H9 (cell line): ENCODE results near the gene ZBTB43. TPM values are rescaled to one million over a fixed set of nuclear protein-coding genes. Genes with fewer than 3 reads are reported as not detected.

Source experiments
- DNase-seq: peaks from one replicate; pipeline ENCODE4 v3.0.0-alpha.2; 2017
- H2AFZ ChIP-seq: one replicate; pipeline ENCODE4 v1.6.1; 2013; ENCODE audit warnings: mild to moderate bottlenecking, low read length, control low read depth, moderate library complexity
- H2AK5ac ChIP-seq: 2 replicates; pipeline ENCODE4 v1.6.1; 2013; ENCODE audit warnings: low read length, control low read depth, mixed read lengths; ENCODE audit not compliant: insufficient read length
- H2BK120ac ChIP-seq: one replicate; pipeline ENCODE4 v1.6.1; 2013; ENCODE audit warnings: low read depth, mild to moderate bottlenecking, low read length, control low read depth, inconsistent platforms; ENCODE audit not compliant: poor library complexity, severe bottlenecking
- H2BK12ac ChIP-seq: 2 replicates; pipeline ENCODE4 v1.6.1; 2013; ENCODE audit warnings: low read length, control low read depth, mixed read lengths, low read depth; ENCODE audit not compliant: insufficient read length
- H2BK15ac ChIP-seq: 2 replicates; pipeline ENCODE4 v1.6.1; 2013; ENCODE audit warnings: low read depth, low read length, control low read depth
- H2BK20ac ChIP-seq: one replicate; pipeline ENCODE4 v1.6.1; 2013; ENCODE audit warnings: low read depth, mild to moderate bottlenecking, low read length, control low read depth, inconsistent platforms; ENCODE audit not compliant: poor library complexity, severe bottlenecking
- H2BK5ac ChIP-seq: 2 replicates; pipeline ENCODE4 v1.6.1; 2013; ENCODE audit warnings: low read length, control low read depth, mixed read lengths; ENCODE audit not compliant: insufficient read length
- H3K14ac ChIP-seq: 2 replicates; pipeline ENCODE4 v1.6.1; 2013; ENCODE audit warnings: low read length, control low read depth; ENCODE audit not compliant: insufficient read depth
- H3K18ac ChIP-seq: 2 replicates; pipeline ENCODE4 v1.6.1; 2013; ENCODE audit warnings: low read depth, mild to moderate bottlenecking, mixed read lengths, low read length, control low read depth; ENCODE audit not compliant: insufficient read length
- H3K23ac ChIP-seq: 2 replicates; pipeline ENCODE4 v1.6.1; 2013; ENCODE audit warnings: low read length, control low read depth, mixed read lengths, low read depth; ENCODE audit not compliant: insufficient read length
- H3K23me2 ChIP-seq: 2 replicates; pipeline ENCODE4 v1.6.1; 2013; ENCODE audit warnings: low read depth, mild to moderate bottlenecking, mixed read lengths, low read length, control low read depth; ENCODE audit not compliant: insufficient read length, poor library complexity, severe bottlenecking
- H3K27ac ChIP-seq: 2 replicates; pipeline ENCODE4 v1.5.1; 2013; ENCODE audit warnings: low read length, control low read depth, mixed read lengths, low read depth; ENCODE audit not compliant: insufficient read length
- H3K27me3 ChIP-seq: 2 replicates; pipeline ENCODE4 v1.6.1; 2013; ENCODE audit warnings: low read length, control low read depth, inconsistent platforms; ENCODE audit not compliant: insufficient read depth
- H3K4ac ChIP-seq: 2 replicates; pipeline ENCODE4 v1.6.1; 2013; ENCODE audit warnings: low read depth, mild to moderate bottlenecking, control low read depth, inconsistent platforms, low read length, moderate library complexity
- H3K4me1 ChIP-seq: 2 replicates; pipeline ENCODE4 v1.6.1; 2013; ENCODE audit warnings: low read length, control low read depth, inconsistent platforms; ENCODE audit not compliant: insufficient read depth
- H3K4me2 ChIP-seq: 2 replicates; pipeline ENCODE4 v1.6.1; 2013; ENCODE audit warnings: low read length, control low read depth, mixed read lengths; ENCODE audit not compliant: insufficient read length, insufficient read depth
- H3K56ac ChIP-seq: 2 replicates; pipeline ENCODE4 v1.6.1; 2013; ENCODE audit warnings: low read depth, mild to moderate bottlenecking, mixed read lengths, low read length, control low read depth; ENCODE audit not compliant: insufficient read length
- H3K79me1 ChIP-seq: 2 replicates; pipeline ENCODE4 v1.6.1; 2013; ENCODE audit warnings: low read depth, mild to moderate bottlenecking, moderate library complexity, low read length, control low read depth, inconsistent platforms; ENCODE audit not compliant: insufficient read depth, poor library complexity, severe bottlenecking
- H3K79me2 ChIP-seq: 2 replicates; pipeline ENCODE4 v1.6.1; 2013; ENCODE audit warnings: low read length, control low read depth, inconsistent platforms; ENCODE audit not compliant: insufficient read depth
- H3K9ac ChIP-seq: 2 replicates; pipeline ENCODE4 v1.6.1; 2013; ENCODE audit warnings: low read length, control low read depth, mixed read lengths; ENCODE audit not compliant: insufficient read length; ENCODE audit errors: extremely low read depth
- H3K9me3 ChIP-seq: one replicate; pipeline ENCODE4 v1.6.1; 2013; ENCODE audit warnings: low read depth, low read length, inconsistent platforms; ENCODE audit not compliant: control insufficient read depth
- H3T11ph ChIP-seq: one replicate; pipeline ENCODE4 v1.6.1; 2013; ENCODE audit warnings: mild to moderate bottlenecking, low read length, control low read depth, inconsistent platforms
- H4K20me1 ChIP-seq: one replicate; pipeline ENCODE4 v1.6.1; 2013; ENCODE audit not compliant: control insufficient read depth, insufficient read length, insufficient read depth
- H4K5ac ChIP-seq: 2 replicates; pipeline ENCODE4 v1.6.1; 2013; ENCODE audit warnings: low read depth, mild to moderate bottlenecking, mixed read lengths, low read length, control low read depth; ENCODE audit not compliant: insufficient read length
- H4K8ac ChIP-seq: replicated peaks from 2 replicates; pipeline ENCODE4 v1.6.1; 2013; ENCODE audit warnings: low read length, control low read depth, mixed read lengths, low read depth; ENCODE audit not compliant: insufficient read length
- H4K91ac ChIP-seq: 2 replicates; pipeline ENCODE4 v1.6.1; 2013; ENCODE audit warnings: low read depth, mild to moderate bottlenecking, moderate library complexity, mixed read lengths, low read length, control low read depth; ENCODE audit not compliant: insufficient read length
- H3K27ac Mint-ChIP-seq, 3 experiments: 2 replicates in 2 of 3; 3 replicates in 1 of 3; pipeline ENCODE4 v1.8.0; 2020 to 2021; ENCODE audit warnings: mixed read lengths in 3 of 3, mild to moderate bottlenecking in 1 of 3, moderate library complexity in 1 of 3
- H3K27me3 Mint-ChIP-seq: 2 replicates; pipeline ENCODE4 v1.8.0; 2021; ENCODE audit warnings: low read depth, mild to moderate bottlenecking, moderate library complexity, mixed read lengths
- H3K36me3 Mint-ChIP-seq, 3 experiments: 2 replicates in 2 of 3; 3 replicates in 1 of 3; pipeline ENCODE4 v1.8.0; 2020 to 2021; ENCODE audit warnings: low read depth in 3 of 3, mixed read lengths in 3 of 3; ENCODE audit not compliant: insufficient read depth in 1 of 3
- H3K4me1 Mint-ChIP-seq, 2 experiments: 2 replicates each; pipeline ENCODE4 v1.8.0; 2020; ENCODE audit warnings: mixed read lengths in 2 of 2
- H3K4me3 Mint-ChIP-seq, 2 experiments: 2 replicates in 1 of 2; 3 replicates in 1 of 2; pipeline ENCODE4 v1.8.0; 2020 to 2021; ENCODE audit warnings: mild to moderate bottlenecking in 2 of 2, mixed read lengths in 2 of 2, moderate library complexity in 1 of 2
- H3K9me3 Mint-ChIP-seq, 2 experiments: 2 replicates in 1 of 2; 3 replicates in 1 of 2; pipeline ENCODE4 v1.8.0; 2020; ENCODE audit warnings: mild to moderate bottlenecking in 2 of 2, mixed read lengths in 2 of 2, moderate library complexity in 1 of 2
- WGBS: extraction: QIAGEN DNeasy Blood & Tissue Kit; methylation state at CpG from one replicate; pipeline ENCODE4 v1.1.7; 2013; ENCODE audit warnings: missing lambda C conversion rate, low lambda C conversion rate, mixed read lengths; ENCODE audit not compliant: insufficient read length; ENCODE audit errors: extremely low coverage; 5-methylcytosine and 5-hydroxymethylcytosine counted together
- total RNA-seq: library from RNA; stranded (reverse); gene quantifications from 2 replicates; pipeline ENCODE4 v1.2.1, GENCODE V29; 2021
- TF ChIP-seq, protein P1 (sequence below): fragments of 200-600 bp; sonication (generic); conservative IDR thresholded peaks from 3 replicates; pipeline ENCODE4 v1.8.0; 2021; ENCODE audit warnings: antibody characterized with exemption, mild to moderate bottlenecking

Gene ZBTB43
- total RNA-seq, 1 experiment from 2014 or later, result 15.7 TPM

DNA sequence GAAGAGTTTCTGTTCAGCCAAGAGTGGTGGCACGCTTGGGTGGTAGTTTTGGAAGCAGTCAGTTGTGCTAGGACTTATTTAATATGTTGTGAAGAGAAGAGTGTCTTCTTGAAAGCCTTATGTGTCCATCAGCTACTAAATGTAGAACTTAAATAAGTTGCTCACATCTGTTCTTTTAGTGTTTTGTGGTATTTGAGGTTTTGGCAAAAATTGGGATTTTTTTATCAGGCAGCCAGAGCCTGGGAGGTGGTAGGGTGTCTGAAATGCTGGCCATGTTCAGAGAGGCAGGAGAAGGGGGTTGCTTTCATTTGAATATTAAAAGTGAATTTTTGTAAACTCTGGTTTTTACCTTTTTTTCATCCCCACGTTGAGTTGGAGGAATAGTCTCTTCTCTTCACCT, 31.4 kb downstream of the ZBTB43 start:
- Histone ChIP-seq H3K18ac (no peak overlapping the region), H2AK5ac (no peak overlapping the region), H3K4ac (no peak overlapping the region), H3K23ac (no peak overlapping the region), H2BK12ac (no peak overlapping the region), H3K79me2 (no peaks in the 10 kb centered on the region), H2BK15ac (no peak overlapping the region), H3T11ph (no peak overlapping the region), H3K23me2 (no peaks in the 10 kb centered on the region), H4K91ac (no peak overlapping the region), H4K8ac (no peak overlapping the region), H3K27ac (no peak overlapping the region), H2BK120ac (no peak overlapping the region), H3K79me1 (no peaks in the 10 kb centered on the region), H3K4me2 (no peak overlapping the region), H3K9ac (no peak overlapping the region), H3K9me3 (no peaks in the 10 kb centered on the region), H2BK5ac (no peak overlapping the region), H3K14ac (no peak overlapping the region), H4K5ac (no peak overlapping the region), H4K20me1 (no peaks in the 10 kb centered on the region), H2AFZ (no peak overlapping the region), H3K4me1 (no peaks in the 10 kb centered on the region), H3K27me3 (no peaks in the 10 kb centered on the region), H2BK20ac (no peak overlapping the region), H3K56ac (no peak overlapping the region)
- H3K4me3 Mint-ChIP-seq, result no peak overlapping the region
- WGBS, result no CpG with 5 or more reads among the region's 2 CpGs
- peaks cover 13 to 37% (median 33%) of the 10 kb centered on the region in 3 experiments; a peak in 6 of 7 replicates for H3K36me3 Mint-ChIP-seq
- DNase-seq, result no peak
- TF ChIP-seq, protein P1, sequence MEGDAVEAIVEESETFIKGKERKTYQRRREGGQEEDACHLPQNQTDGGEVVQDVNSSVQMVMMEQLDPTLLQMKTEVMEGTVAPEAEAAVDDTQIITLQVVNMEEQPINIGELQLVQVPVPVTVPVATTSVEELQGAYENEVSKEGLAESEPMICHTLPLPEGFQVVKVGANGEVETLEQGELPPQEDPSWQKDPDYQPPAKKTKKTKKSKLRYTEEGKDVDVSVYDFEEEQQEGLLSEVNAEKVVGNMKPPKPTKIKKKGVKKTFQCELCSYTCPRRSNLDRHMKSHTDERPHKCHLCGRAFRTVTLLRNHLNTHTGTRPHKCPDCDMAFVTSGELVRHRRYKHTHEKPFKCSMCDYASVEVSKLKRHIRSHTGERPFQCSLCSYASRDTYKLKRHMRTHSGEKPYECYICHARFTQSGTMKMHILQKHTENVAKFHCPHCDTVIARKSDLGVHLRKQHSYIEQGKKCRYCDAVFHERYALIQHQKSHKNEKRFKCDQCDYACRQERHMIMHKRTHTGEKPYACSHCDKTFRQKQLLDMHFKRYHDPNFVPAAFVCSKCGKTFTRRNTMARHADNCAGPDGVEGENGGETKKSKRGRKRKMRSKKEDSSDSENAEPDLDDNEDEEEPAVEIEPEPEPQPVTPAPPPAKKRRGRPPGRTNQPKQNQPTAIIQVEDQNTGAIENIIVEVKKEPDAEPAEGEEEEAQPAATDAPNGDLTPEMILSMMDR, result no peak
- H3K27me3 Mint-ChIP-seq, result no peaks in the 10 kb centered on the region
- no peaks in the 10 kb centered on the region for H3K9me3 Mint-ChIP-seq
- H3K27ac Mint-ChIP-seq, result no peak overlapping the region
- no peaks in the 10 kb centered on the region for H3K4me1 Mint-ChIP-seq
